GM18498 (cell line): ENCODE results near the gene CD96.

Experiments used
- ATAC-seq: cut with Tn5 transposase; IDR thresholded peaks from one replicate; pipeline ENCODE4 v1.9.1; 2021; ENCODE audit warnings: mild to moderate bottlenecking, moderate library complexity; ENCODE audit not compliant: unreplicated experiment

The CD96 gene

GRCh38 chr3:111592143-111592542 lies 50.1 kb downstream of the CD96 start:
- no peak for ATAC-seq

GRCh38 chr3:111592936-111593335 lies 50.9 kb downstream of the CD96 start:
- ATAC-seq, result no peak

- no peak for ATAC-seq
Observed at GRCh38 chr3:111593666-111594065, 51.7 kb downstream of the CD96 start.

GRCh38 chr3:111594205-111594604 lies 52.2 kb downstream of the CD96 start:
- peak; percentile 71 for ATAC-seq

GRCh38 chr3:111594781-111595180 lies 52.8 kb downstream of the CD96 start:
- ATAC-seq, result no peak

GRCh38 chr3:111595232-111595631 lies 53.2 kb downstream of the CD96 start, which contains the start of gene ZBED2:
ZBED2 (minus strand) TSS chr3:111595346; CDS start chr3:111594201, 1,145 bp downstream.
- peak; percentile 48 for ATAC-seq

- no peak for ATAC-seq
Observed at GRCh38 chr3:111596328-111596727, 54.3 kb downstream of the CD96 start.

GRCh38 chr3:111598139-111598538 lies 56.1 kb downstream of the CD96 start:
- ATAC-seq, result no peak

GRCh38 chr3:111598552-111598951 lies 56.6 kb downstream of the CD96 start:
- ATAC-seq, result no peak

GRCh38 chr3:111601810-111602209 lies 59.8 kb downstream of the CD96 start:
- ATAC-seq, result no peak

GRCh38 chr3:111603679-111604078 lies 61.7 kb downstream of the CD96 start:
- peak; percentile 53 for ATAC-seq

GRCh38 chr3:111604119-111604518 lies 62.1 kb downstream of the CD96 start:
- ATAC-seq, result peak; percentile 23

- ATAC-seq, result no peak
Observed at GRCh38 chr3:111605018-111605417, 63.0 kb downstream of the CD96 start.

- ATAC-seq, result no peak
Observed at GRCh38 chr3:111605493-111605892, 63.5 kb downstream of the CD96 start.

- no peak for ATAC-seq
Observed at GRCh38 chr3:111607240-111607920, 65.4 kb downstream of the CD96 start.

- ATAC-seq, result peak; percentile 48
Observed at GRCh38 chr3:111608383-111608782, 66.4 kb downstream of the CD96 start.

GRCh38 chr3:111609700-111610099 lies 67.7 kb downstream of the CD96 start:
- ATAC-seq, result no peak

- ATAC-seq, result peak; percentile 91
Observed at GRCh38 chr3:111610189-111610588, 68.2 kb downstream of the CD96 start.

GRCh38 chr3:111610612-111611054 lies 68.6 kb downstream of the CD96 start:
- ATAC-seq, result peak; percentile 11

GRCh38 chr3:111613294-111613693 lies 71.3 kb downstream of the CD96 start:
- no peak for ATAC-seq

- no peak for ATAC-seq
Observed at GRCh38 chr3:111615880-111616279, 73.9 kb downstream of the CD96 start.

- ATAC-seq, result peak; percentile 93
Observed at GRCh38 chr3:111616417-111617105, 74.6 kb downstream of the CD96 start.
